ENCODE results near the gene PTPRT. TPM values are rescaled to one million over a fixed set of nuclear protein-coding genes. Genes with fewer than 3 reads are reported as not detected.

PTPRT gene
- total RNA-seq, 2 experiments from 2014 or later = not detected

- no peak overlapping the region for H3K27ac Mint-ChIP-seq
- H3K9me3 Mint-ChIP-seq = no peaks in the 10 kb centered on the region
- DNase-seq = no peak
- no peaks in the 10 kb centered on the region for H3K4me1 Mint-ChIP-seq (ENCODE audit: low read depth)
- intact Hi-C loops (cut with micrococcal nuclease) = no loop called here
- CTCF ChIA-PET = no interaction called here
- H3K27me3 Mint-ChIP-seq (ENCODE audit: low read depth) = peaks cover 2% of the 10 kb centered on the region
- H3K4me3 Mint-ChIP-seq = no peak overlapping the region
- H3K36me3 Mint-ChIP-seq (ENCODE audit: low read depth) = no peaks in the 10 kb centered on the region
These were observed 121.2 kb downstream of the PTPRT start for GRCh38 chr20:43068482-43068881.

DNA sequence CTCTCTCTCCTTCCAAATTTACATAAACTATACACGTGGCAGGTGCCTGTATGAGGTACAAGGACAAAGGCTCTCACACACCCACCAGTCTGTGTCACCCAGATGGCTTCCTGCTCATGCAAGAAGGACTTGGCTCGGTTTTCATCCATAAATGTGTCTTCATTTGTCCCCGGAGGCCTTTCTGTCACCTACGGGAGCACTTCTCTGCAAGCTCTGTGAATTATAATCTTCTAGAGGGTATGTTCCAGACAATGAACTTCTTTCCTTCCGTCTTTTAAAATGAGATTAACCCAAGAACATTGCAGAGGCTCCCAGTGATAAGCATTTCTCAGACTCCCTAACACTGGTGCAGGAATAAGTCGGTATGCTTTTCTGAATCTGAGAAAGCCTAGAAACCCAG, 123.6 kb downstream of the PTPRT start:
- no peak for DNase-seq
- Mint-ChIP-seq H3K27ac (no peak overlapping the region), H3K9me3 (no peaks in the 10 kb centered on the region)

DNA sequence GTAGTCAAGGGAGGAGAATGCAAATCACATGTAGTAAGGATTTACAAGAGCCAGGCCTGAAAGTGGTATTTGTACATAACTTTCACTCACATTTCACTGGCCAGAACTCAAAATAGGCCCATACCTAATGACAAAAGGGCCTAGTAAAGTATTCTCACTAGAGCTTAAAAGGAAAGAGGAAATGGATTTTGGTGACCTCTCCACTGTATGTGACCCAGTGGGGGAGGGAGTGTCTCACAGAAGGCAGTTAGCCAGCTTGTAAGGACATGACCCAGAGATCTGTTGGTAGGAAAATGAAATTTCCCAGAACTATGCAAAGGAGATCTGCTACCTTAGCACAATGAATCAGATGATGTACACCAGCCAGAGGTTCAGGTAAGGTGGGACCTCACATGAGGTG, 124.4 kb downstream of the PTPRT start:
- Mint-ChIP-seq H3K9me3 (no peaks in the 10 kb centered on the region), H3K27me3 (ENCODE audit: low read depth) (no peaks in the 10 kb centered on the region), H3K27ac (no peak overlapping the region), H3K4me3 (no peak overlapping the region), H3K36me3 (ENCODE audit: low read depth) (no peaks in the 10 kb centered on the region), H3K4me1 (ENCODE audit: low read depth) (no peaks in the 10 kb centered on the region)
- intact Hi-C loops (cut with micrococcal nuclease) = no loop called here
- DNase-seq = no peak
- CTCF ChIA-PET = no interaction called here

More for the DNA sequence above, 123.6 kb downstream of the PTPRT start:
- H3K36me3 Mint-ChIP-seq (ENCODE audit: low read depth) = no peaks in the 10 kb centered on the region
- H3K4me3 Mint-ChIP-seq = no peak overlapping the region
- H3K4me1 Mint-ChIP-seq (ENCODE audit: low read depth) = no peaks in the 10 kb centered on the region
- intact Hi-C loops (cut with micrococcal nuclease) = no loop called here
- H3K27me3 Mint-ChIP-seq (ENCODE audit: low read depth) = no peaks in the 10 kb centered on the region
- CTCF ChIA-PET = no interaction called here

DNA sequence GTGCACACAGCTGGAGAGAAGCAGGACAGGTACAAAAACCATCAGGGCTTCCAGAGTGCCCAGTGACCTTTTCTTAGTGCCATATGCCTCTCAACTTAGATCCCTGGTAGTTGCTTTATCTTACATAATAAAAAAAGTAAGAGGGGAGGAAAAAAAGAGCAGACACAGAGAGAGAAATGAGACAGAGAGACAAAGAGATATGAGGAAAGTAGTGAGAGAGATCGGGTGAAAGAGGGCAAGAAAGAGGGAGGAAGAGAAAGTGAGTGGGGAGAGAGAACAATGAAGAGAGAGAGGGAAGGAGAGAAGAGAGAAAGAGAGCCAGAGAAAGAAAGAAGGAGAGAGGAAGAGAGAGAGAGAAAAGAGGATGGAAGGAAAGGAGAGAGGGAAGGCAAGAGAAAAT, 131.6 kb downstream of the PTPRT start:
- Mint-ChIP-seq H3K9me3 (no peaks in the 10 kb centered on the region), H3K27ac (no peak overlapping the region), H3K36me3 (ENCODE audit: low read depth) (no peaks in the 10 kb centered on the region), H3K4me1 (ENCODE audit: low read depth) (no peaks in the 10 kb centered on the region), H3K4me3 (no peak overlapping the region), H3K27me3 (ENCODE audit: low read depth) (peaks cover 7% of the 10 kb centered on the region)
- CTCF ChIA-PET = no interaction called here
- intact Hi-C loops (cut with micrococcal nuclease) = no loop called here
- DNase-seq = no peak

DNA sequence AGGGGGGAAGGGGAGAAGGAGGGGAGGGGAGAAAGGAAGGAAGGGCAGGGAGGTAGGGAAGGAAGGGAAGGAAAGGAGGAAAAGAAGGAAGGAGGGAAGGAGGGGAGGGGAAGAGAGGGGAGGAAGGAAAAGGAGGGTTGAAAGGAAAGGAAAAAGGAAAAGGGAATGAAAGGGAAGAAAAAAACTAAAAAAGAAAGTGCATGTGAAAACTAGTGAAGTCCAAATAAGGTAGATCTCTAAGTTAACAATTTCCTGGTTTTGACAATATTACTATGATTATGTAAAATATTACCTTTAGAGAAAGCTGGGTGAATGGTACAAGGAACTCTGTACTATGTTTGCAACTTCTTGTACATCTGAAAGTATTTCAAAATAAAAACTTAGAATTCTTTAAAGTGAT, 132.4 kb downstream of the PTPRT start:
- CTCF ChIA-PET = no interaction called here
- Mint-ChIP-seq H3K27ac (no peak overlapping the region), H3K27me3 (ENCODE audit: low read depth) (peaks cover 8% of the 10 kb centered on the region), H3K4me3 (no peak overlapping the region), H3K36me3 (ENCODE audit: low read depth) (no peaks in the 10 kb centered on the region), H3K4me1 (ENCODE audit: low read depth) (no peaks in the 10 kb centered on the region), H3K9me3 (no peaks in the 10 kb centered on the region)
- DNase-seq = no peak
- intact Hi-C loops (cut with micrococcal nuclease) = no loop called here

- H3K27ac Mint-ChIP-seq = no peak overlapping the region
- H3K36me3 Mint-ChIP-seq (ENCODE audit: low read depth) = no peaks in the 10 kb centered on the region
- no peak for DNase-seq
- H3K27me3 Mint-ChIP-seq (ENCODE audit: low read depth) = peaks cover 8% of the 10 kb centered on the region
- CTCF ChIA-PET = no interaction called here
- intact Hi-C loops (cut with micrococcal nuclease) = no loop called here
- no peaks in the 10 kb centered on the region for H3K4me1 Mint-ChIP-seq (ENCODE audit: low read depth)
- no peaks in the 10 kb centered on the region for H3K9me3 Mint-ChIP-seq
- no peak overlapping the region for H3K4me3 Mint-ChIP-seq
These were observed 134.4 kb downstream of the PTPRT start for GRCh38 chr20:43055181-43055884.

- peaks cover 13% of the 10 kb centered on the region for H3K27me3 Mint-ChIP-seq (ENCODE audit: low read depth)
- no peaks in the 10 kb centered on the region for H3K9me3 Mint-ChIP-seq
- CTCF ChIA-PET = no interaction called here
- H3K4me1 Mint-ChIP-seq (ENCODE audit: low read depth) = no peaks in the 10 kb centered on the region
- DNase-seq = no peak
- H3K4me3 Mint-ChIP-seq = no peak overlapping the region
- H3K27ac Mint-ChIP-seq = no peak overlapping the region
- no peaks in the 10 kb centered on the region for H3K36me3 Mint-ChIP-seq (ENCODE audit: low read depth)
- intact Hi-C loops (cut with micrococcal nuclease) = no loop called here
These were observed 137.2 kb downstream of the PTPRT start for GRCh38 chr20:43052532-43052931.

GRCh38 chr20:43046966-43047365, 142.7 kb downstream of the PTPRT start:
- no peaks in the 10 kb centered on the region for H3K9me3 Mint-ChIP-seq
- DNase-seq = no peak
- H3K27me3 Mint-ChIP-seq (ENCODE audit: low read depth) = peaks cover 5% of the 10 kb centered on the region
- no peaks in the 10 kb centered on the region for H3K4me1 Mint-ChIP-seq (ENCODE audit: low read depth)
- no peaks in the 10 kb centered on the region for H3K36me3 Mint-ChIP-seq (ENCODE audit: low read depth)
- H3K27ac Mint-ChIP-seq = no peak overlapping the region
- H3K4me3 Mint-ChIP-seq = no peak overlapping the region
- CTCF ChIA-PET = no interaction called here
- intact Hi-C loops (cut with micrococcal nuclease) = no loop called here

- intact Hi-C loops (cut with micrococcal nuclease) = no loop called here
- DNase-seq = no peak
- CTCF ChIA-PET = no interaction called here
- H3K36me3 Mint-ChIP-seq (ENCODE audit: low read depth) = no peaks in the 10 kb centered on the region
- H3K27me3 Mint-ChIP-seq (ENCODE audit: low read depth) = peaks cover 5% of the 10 kb centered on the region
- H3K9me3 Mint-ChIP-seq = no peaks in the 10 kb centered on the region
- no peak overlapping the region for H3K27ac Mint-ChIP-seq
- H3K4me3 Mint-ChIP-seq = no peak overlapping the region
- H3K4me1 Mint-ChIP-seq (ENCODE audit: low read depth) = no peaks in the 10 kb centered on the region
These were observed 145.8 kb downstream of the PTPRT start for GRCh38 chr20:43043887-43044286.

DNA sequence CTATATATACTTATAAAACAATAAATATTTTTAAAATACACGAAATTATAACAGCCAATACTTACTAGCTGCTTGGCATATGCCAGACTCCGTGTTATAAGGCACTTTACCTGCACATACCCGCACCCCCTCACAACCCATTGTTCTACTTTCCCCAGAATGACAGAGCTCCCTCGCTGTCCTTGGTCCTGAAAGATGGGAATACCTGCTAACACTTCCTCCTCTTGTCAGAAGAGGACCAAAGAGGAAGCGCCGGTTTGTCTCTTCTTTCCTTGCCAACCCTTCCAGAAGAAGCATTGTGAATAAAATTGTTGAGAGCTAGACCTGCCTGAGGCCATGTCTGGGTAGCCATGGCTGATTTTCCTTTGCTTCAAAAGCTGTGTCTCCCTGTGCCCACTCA, 149.3 kb downstream of the PTPRT start:
- CTCF ChIA-PET = no interaction called here
- H3K27ac Mint-ChIP-seq = no peak overlapping the region
- intact Hi-C loops (cut with micrococcal nuclease) = no loop called here
- H3K9me3 Mint-ChIP-seq = no peaks in the 10 kb centered on the region
- H3K36me3 Mint-ChIP-seq (ENCODE audit: low read depth) = no peaks in the 10 kb centered on the region
- no peak overlapping the region for H3K4me3 Mint-ChIP-seq
- no peaks in the 10 kb centered on the region for H3K4me1 Mint-ChIP-seq (ENCODE audit: low read depth)
- peak; percentile 13 for DNase-seq
- H3K27me3 Mint-ChIP-seq (ENCODE audit: low read depth) = no peaks in the 10 kb centered on the region

GRCh38 chr20:43037605-43038309, 151.9 kb downstream of the PTPRT start:
- DNase-seq = no peak
- Mint-ChIP-seq H3K9me3 (no peaks in the 10 kb centered on the region), H3K27me3 (ENCODE audit: low read depth) (peaks cover 4% of the 10 kb centered on the region), H3K36me3 (ENCODE audit: low read depth) (no peaks in the 10 kb centered on the region), H3K4me1 (ENCODE audit: low read depth) (no peaks in the 10 kb centered on the region), H3K4me3 (no peak overlapping the region), H3K27ac (no peak overlapping the region)
- intact Hi-C loops (cut with micrococcal nuclease) = no loop called here
- CTCF ChIA-PET = no interaction called here

- Mint-ChIP-seq H3K27ac (no peak overlapping the region), H3K4me1 (ENCODE audit: low read depth) (no peaks in the 10 kb centered on the region), H3K9me3 (no peaks in the 10 kb centered on the region), H3K4me3 (no peak overlapping the region), H3K27me3 (ENCODE audit: low read depth) (peaks cover 4% of the 10 kb centered on the region), H3K36me3 (ENCODE audit: low read depth) (no peaks in the 10 kb centered on the region)
- intact Hi-C loops (cut with micrococcal nuclease) = no loop called here
- CTCF ChIA-PET = no interaction called here
- DNase-seq = no peak
These were observed 154.6 kb downstream of the PTPRT start for GRCh38 chr20:43034981-43035724.

DNA sequence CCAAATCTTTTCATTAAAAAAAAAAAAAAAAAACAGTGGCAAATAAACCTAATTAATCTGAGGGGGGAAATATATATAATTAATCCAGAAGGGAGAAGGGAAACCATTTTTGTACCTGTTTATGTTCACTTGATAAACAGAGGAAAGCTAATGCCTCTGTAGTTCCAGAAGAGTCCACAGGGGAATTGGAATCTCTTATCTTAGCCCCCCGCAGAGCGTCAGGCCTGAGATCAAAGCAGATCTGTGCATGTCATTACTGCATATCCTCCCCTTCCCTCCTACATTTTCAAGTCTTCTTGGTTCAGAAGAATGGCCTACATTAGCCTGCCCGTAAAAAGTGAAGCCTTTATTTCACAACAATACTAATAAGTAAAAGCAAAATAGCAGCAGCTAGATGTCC, 157.2 kb downstream of the PTPRT start:
- Mint-ChIP-seq H3K4me1 (ENCODE audit: low read depth) (no peaks in the 10 kb centered on the region), H3K4me3 (no peak overlapping the region), H3K27ac (no peak overlapping the region), H3K9me3 (no peaks in the 10 kb centered on the region), H3K36me3 (ENCODE audit: low read depth) (no peaks in the 10 kb centered on the region), H3K27me3 (ENCODE audit: low read depth) (peaks cover 4% of the 10 kb centered on the region)
- intact Hi-C loops (cut with micrococcal nuclease) = no loop called here
- DNase-seq = no peak
- CTCF ChIA-PET = no interaction called here
